Type B pancreatic cell (in vitro differentiated cells): ENCODE data around the gene GPC5. TPM values are rescaled to one million over a fixed set of nuclear protein-coding genes. Genes with fewer than 3 reads are reported as not detected.

Source experiments
- DNase-seq: peaks from one replicate; pipeline ENCODE4 v3.0.0; 2021; ENCODE audit warnings: mixed read lengths; ENCODE audit not compliant: unreplicated experiment; ENCODE audit errors: extremely low spot score
- H3K27ac Mint-ChIP-seq: 2 replicates; pipeline ENCODE4 v1.8.0; 2021; ENCODE audit warnings: mild to moderate bottlenecking, mixed read lengths
- H3K27me3 Mint-ChIP-seq: 2 replicates; pipeline ENCODE4 v1.8.0; 2021; ENCODE audit warnings: mixed read lengths
- H3K36me3 Mint-ChIP-seq: 2 replicates; pipeline ENCODE4 v1.8.0; 2021; ENCODE audit warnings: mixed read lengths
- H3K4me1 Mint-ChIP-seq: one replicate; pipeline ENCODE4 v1.8.0; 2021; ENCODE audit warnings: mixed read lengths; ENCODE audit not compliant: unreplicated experiment
- H3K4me3 Mint-ChIP-seq: 2 replicates; pipeline ENCODE4 v1.8.0; 2021; ENCODE audit warnings: mild to moderate bottlenecking, mixed read lengths
- H3K9me3 Mint-ChIP-seq: 2 replicates; pipeline ENCODE4 v1.8.0; 2021; ENCODE audit warnings: mixed read lengths
- total RNA-seq: library from RNA; stranded (reverse); gene quantifications from 2 replicates; pipeline ENCODE4 v1.2.1, GENCODE V29; 2021; ENCODE audit warnings: low replicate concordance
- TF ChIP-seq, protein P1 (sequence below): fragments of 200-600 bp; sonication (generic); conservative IDR thresholded peaks from 2 replicates; pipeline ENCODE4 v1.5.0; 2021; ENCODE audit warnings: antibody characterized with exemption, mild to moderate bottlenecking

The GPC5 gene
- total RNA-seq, 1 donor from 2014 or later, result 2.8 TPM

DNA sequence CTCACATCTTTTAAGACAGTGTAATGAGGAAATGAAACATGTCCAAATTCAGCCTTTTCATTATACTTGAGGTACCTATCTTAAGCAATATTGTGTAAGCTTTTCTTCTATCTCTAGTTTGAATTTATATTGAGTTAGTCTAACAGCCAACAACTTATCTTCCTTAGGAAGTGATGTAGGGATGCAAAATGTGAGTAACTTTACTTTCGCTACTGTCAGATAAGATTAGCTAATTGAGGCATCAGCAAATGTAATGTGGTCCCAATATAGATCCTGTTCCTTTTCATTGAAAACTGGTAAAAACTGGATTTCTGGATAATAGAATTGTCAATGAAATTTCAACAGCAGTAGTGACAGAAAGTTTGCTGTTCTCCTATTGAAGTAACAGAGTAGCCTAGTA lies 902.2 kb downstream of the GPC5 start:
- no peaks in the 10 kb centered on the region for H3K4me1 Mint-ChIP-seq
- H3K9me3 Mint-ChIP-seq, result peaks cover 4% of the 10 kb centered on the region
- no peak for DNase-seq
- no peaks in the 10 kb centered on the region for H3K27me3 Mint-ChIP-seq
- H3K27ac Mint-ChIP-seq, result no peak overlapping the region
- no peaks in the 10 kb centered on the region for H3K36me3 Mint-ChIP-seq
- H3K4me3 Mint-ChIP-seq, result no peak overlapping the region
- TF ChIP-seq, protein P1, sequence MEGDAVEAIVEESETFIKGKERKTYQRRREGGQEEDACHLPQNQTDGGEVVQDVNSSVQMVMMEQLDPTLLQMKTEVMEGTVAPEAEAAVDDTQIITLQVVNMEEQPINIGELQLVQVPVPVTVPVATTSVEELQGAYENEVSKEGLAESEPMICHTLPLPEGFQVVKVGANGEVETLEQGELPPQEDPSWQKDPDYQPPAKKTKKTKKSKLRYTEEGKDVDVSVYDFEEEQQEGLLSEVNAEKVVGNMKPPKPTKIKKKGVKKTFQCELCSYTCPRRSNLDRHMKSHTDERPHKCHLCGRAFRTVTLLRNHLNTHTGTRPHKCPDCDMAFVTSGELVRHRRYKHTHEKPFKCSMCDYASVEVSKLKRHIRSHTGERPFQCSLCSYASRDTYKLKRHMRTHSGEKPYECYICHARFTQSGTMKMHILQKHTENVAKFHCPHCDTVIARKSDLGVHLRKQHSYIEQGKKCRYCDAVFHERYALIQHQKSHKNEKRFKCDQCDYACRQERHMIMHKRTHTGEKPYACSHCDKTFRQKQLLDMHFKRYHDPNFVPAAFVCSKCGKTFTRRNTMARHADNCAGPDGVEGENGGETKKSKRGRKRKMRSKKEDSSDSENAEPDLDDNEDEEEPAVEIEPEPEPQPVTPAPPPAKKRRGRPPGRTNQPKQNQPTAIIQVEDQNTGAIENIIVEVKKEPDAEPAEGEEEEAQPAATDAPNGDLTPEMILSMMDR, result no peak

DNA sequence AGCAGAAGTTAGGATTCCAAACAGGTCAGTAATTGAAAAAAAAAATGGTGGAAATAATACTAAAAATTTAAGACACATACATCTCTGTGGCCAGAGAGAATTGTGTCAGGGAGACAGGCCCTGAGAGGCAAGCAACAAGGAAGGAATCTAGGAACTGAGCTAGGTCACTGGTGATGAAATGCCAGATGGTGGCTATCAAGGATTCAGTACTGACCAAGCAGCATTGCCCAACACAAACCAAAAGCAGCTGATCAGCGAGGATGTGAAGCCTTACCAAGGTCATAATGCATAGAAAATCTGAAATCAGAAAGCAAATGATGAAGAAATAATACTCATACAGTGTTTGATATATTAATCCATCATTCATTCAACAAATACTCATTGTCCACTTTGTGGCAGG lies 905.0 kb downstream of the GPC5 start:
- Mint-ChIP-seq H3K4me3 (no peak overlapping the region), H3K27ac (no peak overlapping the region), H3K9me3 (peaks cover 4% of the 10 kb centered on the region), H3K27me3 (no peaks in the 10 kb centered on the region), H3K4me1 (no peaks in the 10 kb centered on the region), H3K36me3 (no peaks in the 10 kb centered on the region)
- TF ChIP-seq, protein P1, result no peak
- DNase-seq, result no peak

DNA sequence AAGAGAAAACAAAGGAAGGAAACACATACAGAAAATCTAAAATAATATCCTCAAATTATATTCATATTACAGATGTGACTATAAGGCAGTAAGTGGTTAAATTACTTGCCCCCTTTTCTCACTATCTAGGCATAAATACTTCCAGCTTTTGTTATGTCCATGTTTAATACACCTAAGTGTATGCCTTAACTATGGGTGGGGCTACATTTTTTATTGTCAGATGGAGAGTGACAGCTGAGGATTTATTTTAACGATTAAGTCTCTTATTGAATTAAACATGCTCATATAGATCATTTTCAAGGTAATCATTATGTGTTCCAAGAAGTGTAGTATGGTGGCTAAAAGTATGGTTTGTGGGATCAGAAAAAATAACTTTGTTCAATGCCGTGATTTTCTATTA lies 909.3 kb downstream of the GPC5 start:
- Mint-ChIP-seq H3K27me3 (no peaks in the 10 kb centered on the region), H3K4me3 (no peak overlapping the region), H3K27ac (no peak overlapping the region), H3K9me3 (no peaks in the 10 kb centered on the region), H3K36me3 (no peaks in the 10 kb centered on the region), H3K4me1 (no peaks in the 10 kb centered on the region)
- TF ChIP-seq, protein P1, result no peak
- DNase-seq, result no peak

DNA sequence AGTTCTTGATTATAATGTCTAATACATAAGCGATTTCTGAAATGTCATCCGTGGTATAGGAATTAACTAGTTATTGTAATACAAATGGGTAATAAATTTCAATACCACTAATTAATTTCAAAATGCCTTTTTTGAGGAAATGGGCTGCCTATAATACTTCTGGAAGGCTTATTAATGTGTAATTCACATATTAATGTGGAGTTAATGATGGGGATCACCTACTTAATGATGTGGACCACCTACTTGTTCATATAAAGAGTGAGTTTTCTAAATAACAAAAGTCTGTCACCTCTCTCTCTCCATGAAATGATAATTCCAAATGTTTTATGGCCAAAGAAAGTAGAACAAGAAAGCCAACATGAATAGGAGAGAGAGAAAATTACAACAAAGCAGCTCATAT lies 914.4 kb downstream of the GPC5 start:
- no peaks in the 10 kb centered on the region for H3K27me3 Mint-ChIP-seq
- no peak overlapping the region for H3K27ac Mint-ChIP-seq
- TF ChIP-seq, protein P1, result no peak
- H3K9me3 Mint-ChIP-seq, result no peaks in the 10 kb centered on the region
- H3K4me3 Mint-ChIP-seq, result no peak overlapping the region
- DNase-seq, result no peak
- peaks cover 3% of the 10 kb centered on the region for H3K36me3 Mint-ChIP-seq
- peaks cover 3% of the 10 kb centered on the region for H3K4me1 Mint-ChIP-seq

DNA sequence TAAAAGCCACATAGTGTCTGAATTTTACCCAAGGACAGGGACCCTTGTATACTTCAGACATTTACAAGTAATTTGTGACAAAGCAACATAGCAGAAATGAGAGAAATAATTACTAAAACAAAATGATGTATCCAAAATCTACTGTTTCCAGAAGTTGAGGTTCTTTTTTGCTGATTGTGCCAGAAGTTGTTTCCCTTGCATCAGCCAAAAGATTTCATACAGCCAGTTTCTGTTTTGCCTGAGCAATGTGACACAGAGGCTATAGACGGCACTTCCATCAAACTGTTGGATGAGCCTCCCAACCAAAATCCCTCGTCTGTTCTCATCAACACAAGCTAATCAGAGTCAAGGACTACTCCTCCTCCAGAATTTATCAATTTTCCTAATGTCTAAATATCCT lies 915.0 kb downstream of the GPC5 start:
- TF ChIP-seq, protein P1, result no peak
- no peak overlapping the region for H3K4me3 Mint-ChIP-seq
- no peak overlapping the region for H3K27ac Mint-ChIP-seq
- peaks cover 3% of the 10 kb centered on the region for H3K4me1 Mint-ChIP-seq
- DNase-seq, result no peak
- no peaks in the 10 kb centered on the region for H3K27me3 Mint-ChIP-seq
- H3K9me3 Mint-ChIP-seq, result no peaks in the 10 kb centered on the region
- peaks cover 3% of the 10 kb centered on the region for H3K36me3 Mint-ChIP-seq

DNA sequence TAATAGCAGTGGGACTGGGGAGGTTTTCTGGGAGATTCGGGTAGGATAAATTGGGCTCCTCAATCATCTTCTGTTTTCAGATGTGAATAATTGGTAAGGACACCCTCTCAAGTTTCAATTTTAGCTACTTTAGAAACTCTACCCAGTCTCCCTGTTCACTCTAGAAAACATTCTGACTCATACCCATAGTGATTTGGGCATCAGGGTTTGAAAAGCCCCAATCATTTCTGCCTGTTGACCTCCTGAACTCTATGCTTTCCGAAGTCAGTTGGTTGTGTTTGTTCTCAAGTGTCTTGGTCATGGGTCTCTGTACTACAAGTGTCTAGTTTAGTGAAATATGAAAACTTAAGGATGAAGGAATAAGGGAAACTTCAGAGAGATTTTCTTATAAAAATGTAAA lies 916.8 kb downstream of the GPC5 start:
- no peak overlapping the region for H3K27ac Mint-ChIP-seq
- TF ChIP-seq, protein P1, result no peak
- H3K4me1 Mint-ChIP-seq, result peaks cover 3% of the 10 kb centered on the region
- H3K4me3 Mint-ChIP-seq, result no peak overlapping the region
- peaks cover 3% of the 10 kb centered on the region for H3K36me3 Mint-ChIP-seq
- no peaks in the 10 kb centered on the region for H3K27me3 Mint-ChIP-seq
- DNase-seq, result no peak
- H3K9me3 Mint-ChIP-seq, result no peaks in the 10 kb centered on the region
